ENCODE measurements around the gene PTGES2.
"Not testable (repeated sequence)": the region's sequence is repeated elsewhere in the genome, so short reads cannot be mapped to it uniquely, and the experiment has no call there.

Gene PTGES2

DNA sequence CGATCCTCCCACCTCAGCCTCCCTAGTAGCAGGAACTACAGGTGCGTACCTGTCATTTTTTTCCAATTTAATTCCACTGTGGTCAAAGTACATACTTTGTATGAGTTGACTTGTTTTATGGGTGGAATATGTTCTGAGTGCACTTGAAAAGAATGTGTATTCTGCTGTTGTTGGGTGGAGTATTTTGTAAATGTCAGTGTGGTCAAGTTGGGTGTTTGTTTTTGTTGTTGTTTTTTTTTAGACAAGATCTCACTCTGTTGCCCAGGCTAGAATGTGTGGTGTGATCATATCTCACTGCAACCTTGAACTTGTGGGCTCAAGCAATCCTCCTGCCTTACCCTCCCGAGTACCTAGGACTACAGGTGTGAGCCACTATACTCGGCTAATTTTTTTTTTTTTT lies 41.6 kb downstream of the PTGES2 start:
- no peak overlapping the region for H3K4me3 Mint-ChIP-seq
- no peaks in the 10 kb centered on the region for H3K9me3 Mint-ChIP-seq (ENCODE audit: low read depth)
- H3K27me3 Mint-ChIP-seq = no peaks in the 10 kb centered on the region
- peaks cover 52% of the 10 kb centered on the region for H3K4me1 Mint-ChIP-seq (ENCODE audit: low read depth)
- H3K36me3 Mint-ChIP-seq = peaks cover 2% of the 10 kb centered on the region
- H3K27ac Mint-ChIP-seq = no peak overlapping the region

DNA sequence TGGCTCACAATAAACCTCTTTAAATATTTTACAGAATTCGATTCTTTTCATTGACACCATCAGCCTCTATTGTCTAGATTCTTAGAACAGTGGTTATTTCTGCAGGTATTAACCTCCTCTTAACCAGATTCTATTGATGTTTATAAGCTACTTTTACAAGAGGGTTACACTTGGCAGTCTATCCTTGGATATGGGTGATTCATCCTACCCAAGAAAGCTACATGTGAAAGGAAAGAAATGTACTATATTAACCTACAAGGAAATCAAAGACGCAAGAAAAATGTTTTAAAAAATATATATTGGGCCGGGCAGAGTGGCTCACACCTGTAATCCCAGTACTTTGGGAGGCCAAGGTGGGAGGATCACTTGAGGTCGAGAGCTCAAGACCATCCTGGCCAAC lies 42.8 kb downstream of the PTGES2 start:
- peaks cover 2% of the 10 kb centered on the region for H3K36me3 Mint-ChIP-seq
- H3K27ac Mint-ChIP-seq = no peak overlapping the region
- H3K4me1 Mint-ChIP-seq (ENCODE audit: low read depth) = peaks cover 47% of the 10 kb centered on the region
- H3K9me3 Mint-ChIP-seq (ENCODE audit: low read depth) = no peaks in the 10 kb centered on the region
- no peaks in the 10 kb centered on the region for H3K27me3 Mint-ChIP-seq
- H3K4me3 Mint-ChIP-seq = no peak overlapping the region

GRCh38 chr9:128082151-128082550 lies 45.4 kb downstream of the PTGES2 start:
- H3K9me3 Mint-ChIP-seq (ENCODE audit: low read depth) = no peaks in the 10 kb centered on the region
- H3K4me3 Mint-ChIP-seq = no peak overlapping the region
- peak overlapping the region; percentile 68 for H3K27ac Mint-ChIP-seq
- H3K4me1 Mint-ChIP-seq (ENCODE audit: low read depth) = peaks cover 44% of the 10 kb centered on the region
- H3K36me3 Mint-ChIP-seq = no peaks in the 10 kb centered on the region
- no peaks in the 10 kb centered on the region for H3K27me3 Mint-ChIP-seq

GRCh38 chr9:128081056-128081455 lies 46.5 kb downstream of the PTGES2 start:
- Mint-ChIP-seq H3K27me3 (no peaks in the 10 kb centered on the region), H3K4me3 (no peak overlapping the region), H3K4me1 (ENCODE audit: low read depth) (peaks cover 50% of the 10 kb centered on the region), H3K9me3 (ENCODE audit: low read depth) (no peaks in the 10 kb centered on the region), H3K27ac (peak overlapping the region; percentile 82), H3K36me3 (no peaks in the 10 kb centered on the region)

DNA sequence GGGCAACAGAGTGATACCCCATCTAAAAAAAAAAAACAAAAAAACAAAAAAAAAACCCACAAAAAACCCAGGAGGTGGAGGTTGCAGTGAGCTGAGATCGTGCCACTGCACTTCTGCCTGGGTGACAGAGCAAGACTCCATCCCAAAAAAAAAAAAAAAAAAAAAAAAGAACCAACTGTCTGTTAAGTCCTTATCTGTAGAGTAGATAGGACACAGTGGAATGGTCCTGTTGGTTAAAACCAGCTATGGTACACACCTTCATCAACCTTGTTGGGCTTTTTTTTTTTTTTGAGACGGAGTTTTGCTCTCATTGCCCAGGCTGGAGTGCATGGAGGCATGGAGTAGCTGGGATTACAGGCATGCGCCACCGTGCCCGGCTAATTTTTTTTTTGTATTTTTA lies 47.3 kb downstream of the PTGES2 start:
- Mint-ChIP-seq H3K4me1 (ENCODE audit: low read depth) (peaks cover 49% of the 10 kb centered on the region), H3K36me3 (no peaks in the 10 kb centered on the region)

GRCh38 chr9:128078504-128079434 lies 48.8 kb downstream of the PTGES2 start:
- H3K36me3 Mint-ChIP-seq = no peaks in the 10 kb centered on the region
- peak overlapping the region; percentile 58 for H3K27ac Mint-ChIP-seq
- peaks cover 52% of the 10 kb centered on the region for H3K4me1 Mint-ChIP-seq (ENCODE audit: low read depth)
- peak overlapping the region; percentile 33 for H3K4me3 Mint-ChIP-seq
- no peaks in the 10 kb centered on the region for H3K9me3 Mint-ChIP-seq (ENCODE audit: low read depth)
- H3K27me3 Mint-ChIP-seq = no peaks in the 10 kb centered on the region

More for the DNA sequence above, 47.3 kb downstream of the PTGES2 start:
- no peaks in the 10 kb centered on the region for H3K27me3 Mint-ChIP-seq
- no peak overlapping the region for H3K4me3 Mint-ChIP-seq
- no peaks in the 10 kb centered on the region for H3K9me3 Mint-ChIP-seq (ENCODE audit: low read depth)
- no peak overlapping the region for H3K27ac Mint-ChIP-seq

DNA sequence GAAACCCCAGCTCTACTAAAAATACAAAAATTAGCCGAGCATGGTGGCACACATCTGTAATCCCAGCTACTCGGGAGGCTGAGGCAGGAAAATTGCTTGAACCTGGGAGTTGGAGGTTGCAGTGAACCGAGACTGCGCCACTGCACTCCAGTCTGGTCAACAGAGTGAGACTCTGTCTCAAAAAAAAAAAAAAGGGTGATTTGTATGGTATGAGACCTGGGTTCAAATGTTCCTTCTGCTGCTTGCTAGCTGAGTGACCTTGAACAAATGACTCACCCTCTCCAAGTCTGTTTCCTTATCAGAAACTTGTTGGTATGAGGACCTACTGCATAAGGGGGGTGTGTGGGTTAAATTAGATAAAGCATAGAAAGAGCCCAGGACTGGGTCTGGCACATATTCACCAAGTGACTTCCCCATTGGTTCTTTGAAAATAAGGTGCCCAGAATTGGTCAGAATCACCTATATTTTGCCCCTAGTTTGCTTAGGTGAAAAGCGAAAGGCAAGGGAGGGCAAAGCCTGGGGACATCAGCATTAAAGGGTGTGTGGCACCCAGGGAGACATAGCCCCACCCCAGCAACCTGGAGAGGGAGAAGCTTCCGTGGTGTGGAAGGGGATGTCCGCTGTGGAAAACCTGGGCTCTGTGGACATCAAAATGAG lies 49.6 kb downstream of the PTGES2 start:
- H3K9me3 Mint-ChIP-seq (ENCODE audit: low read depth) = no peaks in the 10 kb centered on the region
- H3K4me1 Mint-ChIP-seq (ENCODE audit: low read depth) = peaks cover 58% of the 10 kb centered on the region
- H3K27me3 Mint-ChIP-seq = no peaks in the 10 kb centered on the region
- no peaks in the 10 kb centered on the region for H3K36me3 Mint-ChIP-seq
- H3K4me3 Mint-ChIP-seq = no peak overlapping the region
- peak overlapping the region; percentile 58 for H3K27ac Mint-ChIP-seq

- Mint-ChIP-seq H3K4me3 (peak overlapping the region; percentile 72), H3K27ac (peak overlapping the region; percentile 86), H3K36me3 (peaks cover 2% of the 10 kb centered on the region), H3K27me3 (no peaks in the 10 kb centered on the region), H3K9me3 (ENCODE audit: low read depth) (no peaks in the 10 kb centered on the region), H3K4me1 (ENCODE audit: low read depth) (peaks cover 64% of the 10 kb centered on the region)
These were observed 54.2 kb downstream of the PTGES2 start for GRCh38 chr9:128073253-128073886.

DNA sequence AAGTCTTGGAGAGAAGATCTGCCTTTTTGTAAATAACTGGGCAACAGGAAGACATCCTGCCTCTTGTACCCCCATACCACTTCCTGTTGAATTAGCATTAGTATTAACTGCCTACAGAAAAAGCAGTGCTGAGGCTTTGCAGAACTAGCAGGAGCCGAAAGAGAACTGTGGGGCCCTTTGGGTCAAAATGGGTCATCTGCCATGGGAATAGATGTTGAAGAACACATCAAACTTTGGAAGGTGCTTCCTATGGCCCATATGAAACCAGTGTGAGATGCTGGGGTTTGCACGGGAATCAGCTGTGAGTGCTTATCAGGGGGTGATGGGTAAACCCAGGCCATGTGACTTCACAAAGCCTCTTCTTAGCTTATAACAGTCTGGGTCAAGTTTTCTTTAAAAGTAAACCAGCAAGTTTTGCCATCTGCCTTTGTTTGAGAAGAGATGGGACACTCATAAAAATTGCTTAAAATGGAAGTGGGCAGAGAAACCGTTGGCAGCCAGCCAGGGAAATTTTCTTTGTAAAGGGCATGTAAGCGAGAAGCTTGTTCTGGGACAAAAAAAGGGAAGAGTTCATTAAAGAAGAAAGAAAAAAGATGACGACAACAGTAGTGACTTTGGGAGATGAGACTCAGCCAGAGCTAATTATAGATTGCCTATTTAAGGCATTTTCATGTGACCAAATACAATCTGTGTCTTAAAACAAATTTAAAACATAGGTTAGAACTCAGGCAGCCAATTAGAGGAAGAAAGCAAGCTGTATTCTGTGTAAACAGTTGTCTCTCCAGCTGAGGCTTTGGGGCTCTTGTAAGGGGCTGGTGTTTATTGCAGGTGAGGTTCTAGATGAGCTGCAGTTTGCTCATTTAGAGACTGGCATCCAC lies 55.1 kb downstream of the PTGES2 start:
- peaks cover 55% of the 10 kb centered on the region for H3K4me1 Mint-ChIP-seq (ENCODE audit: low read depth)
- peaks cover 2% of the 10 kb centered on the region for H3K36me3 Mint-ChIP-seq
- H3K27ac Mint-ChIP-seq = peak overlapping the region; percentile 86
- H3K27me3 Mint-ChIP-seq = no peaks in the 10 kb centered on the region
- no peaks in the 10 kb centered on the region for H3K9me3 Mint-ChIP-seq (ENCODE audit: low read depth)
- peak overlapping the region; percentile 79 for H3K4me3 Mint-ChIP-seq

DNA sequence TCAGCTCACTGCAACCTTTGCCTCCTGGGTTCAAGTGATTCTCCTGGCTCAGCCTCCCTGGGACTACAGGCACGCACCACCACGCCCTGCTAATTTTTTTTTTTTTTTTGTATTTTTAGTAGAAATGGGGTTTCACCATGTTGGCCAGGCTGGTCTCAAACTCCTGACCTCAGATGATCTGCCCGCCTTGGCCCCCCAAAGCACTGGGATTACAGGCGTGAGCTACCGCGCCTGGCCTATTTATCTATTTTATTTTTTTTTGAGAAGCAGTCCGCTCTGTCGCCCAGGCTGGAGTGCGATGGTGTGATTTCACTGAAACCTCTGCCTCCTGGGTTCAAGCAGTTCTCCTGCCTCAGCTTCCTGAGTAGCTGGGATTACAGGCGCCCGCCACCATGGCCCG lies 56.1 kb downstream of the PTGES2 start:
- peak overlapping the region; percentile 86 for H3K27ac Mint-ChIP-seq
- H3K36me3 Mint-ChIP-seq; H3K27me3 Mint-ChIP-seq; H3K9me3 Mint-ChIP-seq (ENCODE audit: low read depth): not testable (repeated sequence)
- peaks cover 49% of the 10 kb centered on the region for H3K4me1 Mint-ChIP-seq (ENCODE audit: low read depth)
- H3K4me3 Mint-ChIP-seq = peak overlapping the region; percentile 79

DNA sequence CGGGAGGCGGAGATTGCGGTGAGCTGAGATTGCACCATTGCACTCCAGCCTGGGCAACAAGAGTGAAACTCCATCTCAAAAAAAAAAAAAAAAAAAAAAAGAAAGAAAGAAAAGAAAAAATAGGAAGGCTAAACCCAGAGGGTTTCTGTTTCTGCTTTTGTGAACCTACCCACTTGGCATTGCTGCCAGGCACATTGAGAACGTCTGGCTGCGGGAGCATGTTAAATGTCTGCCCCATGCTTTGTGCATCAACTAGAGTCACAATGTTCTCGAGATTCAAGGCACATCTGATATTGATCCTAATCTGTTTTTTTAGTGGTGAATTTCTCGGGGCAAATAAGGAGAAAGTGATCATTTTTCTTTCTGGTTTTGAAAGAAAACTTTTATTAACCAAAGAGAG lies 56.7 kb downstream of the PTGES2 start:
- peak overlapping the region; percentile 78 for H3K4me3 Mint-ChIP-seq
- peaks cover 53% of the 10 kb centered on the region for H3K4me1 Mint-ChIP-seq (ENCODE audit: low read depth)

More for the DNA sequence above, 56.7 kb downstream of the PTGES2 start:
- Mint-ChIP-seq H3K36me3 (peaks cover 4% of the 10 kb centered on the region), H3K27me3 (no peaks in the 10 kb centered on the region), H3K27ac (peak overlapping the region; percentile 89), H3K9me3 (ENCODE audit: low read depth) (no peaks in the 10 kb centered on the region)

Measured in activated naive CD8-positive, alpha-beta T cell (primary cell).